ENCODE measurements around the gene MAGEA12. TPM values are rescaled to one million over a fixed set of nuclear protein-coding genes. Genes with fewer than 3 reads are reported as not detected.

The MAGEA12 gene
- total and polyA plus RNA-seq, 9 of the 15 experiments (the other 6 are each of a cell fraction or from before 2014, with no cell fraction given): 53.4 to 101 (median 80.4) TPM

DNA sequence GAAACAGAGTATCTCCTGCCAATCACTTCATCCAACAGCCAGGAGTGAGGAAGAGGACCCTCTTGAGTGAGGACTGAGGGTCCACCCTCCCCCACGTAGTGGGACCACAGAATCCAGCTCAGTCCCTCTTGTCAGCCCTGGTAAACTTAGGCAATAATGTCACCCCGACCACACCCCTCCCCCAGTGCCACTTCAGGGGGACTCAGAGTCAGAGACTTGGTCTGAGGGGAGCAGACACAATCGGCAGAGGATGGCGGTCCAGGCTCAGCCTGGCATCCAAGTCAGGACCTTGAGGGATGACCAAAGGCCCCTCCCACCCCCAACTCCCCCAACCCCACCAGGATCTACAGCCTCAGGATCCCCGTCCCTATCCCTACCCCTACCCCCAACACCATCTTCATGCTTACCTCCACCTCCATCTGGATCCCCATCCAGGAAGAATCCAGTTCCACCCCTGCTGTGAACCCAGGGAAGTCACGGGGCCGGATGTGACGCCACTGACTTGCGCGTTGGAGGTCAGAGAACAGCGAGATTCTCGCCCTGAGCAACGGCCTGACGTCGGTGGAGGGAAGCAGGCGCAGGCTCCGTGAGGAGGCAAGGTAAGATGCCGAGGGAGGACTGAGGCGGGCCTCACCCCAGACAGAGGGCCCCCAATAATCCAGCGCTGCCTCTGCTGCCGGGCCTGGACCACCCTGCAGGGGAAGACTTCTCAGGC is at the start of gene MAGEA12, which contains the start of gene CSAG1 (continued):
- TF ChIP-seq, protein P1, sequence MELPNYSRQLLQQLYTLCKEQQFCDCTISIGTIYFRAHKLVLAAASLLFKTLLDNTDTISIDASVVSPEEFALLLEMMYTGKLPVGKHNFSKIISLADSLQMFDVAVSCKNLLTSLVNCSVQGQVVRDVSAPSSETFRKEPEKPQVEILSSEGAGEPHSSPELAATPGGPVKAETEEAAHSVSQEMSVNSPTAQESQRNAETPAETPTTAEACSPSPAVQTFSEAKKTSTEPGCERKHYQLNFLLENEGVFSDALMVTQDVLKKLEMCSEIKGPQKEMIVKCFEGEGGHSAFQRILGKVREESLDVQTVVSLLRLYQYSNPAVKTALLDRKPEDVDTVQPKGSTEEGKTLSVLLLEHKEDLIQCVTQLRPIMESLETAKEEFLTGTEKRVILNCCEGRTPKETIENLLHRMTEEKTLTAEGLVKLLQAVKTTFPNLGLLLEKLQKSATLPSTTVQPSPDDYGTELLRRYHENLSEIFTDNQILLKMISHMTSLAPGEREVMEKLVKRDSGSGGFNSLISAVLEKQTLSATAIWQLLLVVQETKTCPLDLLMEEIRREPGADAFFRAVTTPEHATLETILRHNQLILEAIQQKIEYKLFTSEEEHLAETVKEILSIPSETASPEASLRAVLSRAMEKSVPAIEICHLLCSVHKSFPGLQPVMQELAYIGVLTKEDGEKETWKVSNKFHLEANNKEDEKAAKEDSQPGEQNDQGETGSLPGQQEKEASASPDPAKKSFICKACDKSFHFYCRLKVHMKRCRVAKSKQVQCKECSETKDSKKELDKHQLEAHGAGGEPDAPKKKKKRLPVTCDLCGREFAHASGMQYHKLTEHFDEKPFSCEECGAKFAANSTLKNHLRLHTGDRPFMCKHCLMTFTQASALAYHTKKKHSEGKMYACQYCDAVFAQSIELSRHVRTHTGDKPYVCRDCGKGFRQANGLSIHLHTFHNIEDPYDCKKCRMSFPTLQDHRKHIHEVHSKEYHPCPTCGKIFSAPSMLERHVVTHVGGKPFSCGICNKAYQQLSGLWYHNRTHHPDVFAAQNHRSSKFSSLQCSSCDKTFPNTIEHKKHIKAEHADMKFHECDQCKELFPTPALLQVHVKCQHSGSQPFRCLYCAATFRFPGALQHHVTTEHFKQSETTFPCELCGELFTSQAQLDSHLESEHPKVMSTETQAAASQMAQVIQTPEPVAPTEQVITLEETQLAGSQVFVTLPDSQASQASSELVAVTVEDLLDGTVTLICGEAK (IDR thresholded peaks at IDR 0.05): peak; percentile 89
- TF ChIP-seq, protein P1 (CRISPR knock-in tag; IDR thresholded peaks at IDR 0.05): no peak
- TF ChIP-seq, protein P2, sequence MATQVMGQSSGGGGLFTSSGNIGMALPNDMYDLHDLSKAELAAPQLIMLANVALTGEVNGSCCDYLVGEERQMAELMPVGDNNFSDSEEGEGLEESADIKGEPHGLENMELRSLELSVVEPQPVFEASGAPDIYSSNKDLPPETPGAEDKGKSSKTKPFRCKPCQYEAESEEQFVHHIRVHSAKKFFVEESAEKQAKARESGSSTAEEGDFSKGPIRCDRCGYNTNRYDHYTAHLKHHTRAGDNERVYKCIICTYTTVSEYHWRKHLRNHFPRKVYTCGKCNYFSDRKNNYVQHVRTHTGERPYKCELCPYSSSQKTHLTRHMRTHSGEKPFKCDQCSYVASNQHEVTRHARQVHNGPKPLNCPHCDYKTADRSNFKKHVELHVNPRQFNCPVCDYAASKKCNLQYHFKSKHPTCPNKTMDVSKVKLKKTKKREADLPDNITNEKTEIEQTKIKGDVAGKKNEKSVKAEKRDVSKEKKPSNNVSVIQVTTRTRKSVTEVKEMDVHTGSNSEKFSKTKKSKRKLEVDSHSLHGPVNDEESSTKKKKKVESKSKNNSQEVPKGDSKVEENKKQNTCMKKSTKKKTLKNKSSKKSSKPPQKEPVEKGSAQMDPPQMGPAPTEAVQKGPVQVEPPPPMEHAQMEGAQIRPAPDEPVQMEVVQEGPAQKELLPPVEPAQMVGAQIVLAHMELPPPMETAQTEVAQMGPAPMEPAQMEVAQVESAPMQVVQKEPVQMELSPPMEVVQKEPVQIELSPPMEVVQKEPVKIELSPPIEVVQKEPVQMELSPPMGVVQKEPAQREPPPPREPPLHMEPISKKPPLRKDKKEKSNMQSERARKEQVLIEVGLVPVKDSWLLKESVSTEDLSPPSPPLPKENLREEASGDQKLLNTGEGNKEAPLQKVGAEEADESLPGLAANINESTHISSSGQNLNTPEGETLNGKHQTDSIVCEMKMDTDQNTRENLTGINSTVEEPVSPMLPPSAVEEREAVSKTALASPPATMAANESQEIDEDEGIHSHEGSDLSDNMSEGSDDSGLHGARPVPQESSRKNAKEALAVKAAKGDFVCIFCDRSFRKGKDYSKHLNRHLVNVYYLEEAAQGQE (IDR thresholded peaks at IDR 0.05; ENCODE audit: borderline replicate concordance): no peak
- TF ChIP-seq, protein P2 (CRISPR knock-in tag; IDR thresholded peaks at IDR 0.05; ENCODE audit: low read depth): no peak
- TF ChIP-seq RBM22 (IDR thresholded peaks at IDR 0.05; ENCODE audit: low read depth, low read length, poor library complexity, severe bottlenecking): no peak
- no peak for TF ChIP-seq ARID1B (IDR thresholded peaks at IDR 0.05)
- TF ChIP-seq CEBPG (CRISPR knock-in tag; IDR thresholded peaks at IDR 0.05): no peak
- no peak for TF ChIP-seq CEBPG (tag; conservative IDR thresholded peaks at IDR 0.05 in 1 of 2, IDR thresholded peaks at IDR 0.05 in 1 of 2)
- no peak for TF ChIP-seq ZNF253 (CRISPR knock-in tag; conservative IDR thresholded peaks at IDR 0.05)
- TF ChIP-seq ZNF324 (CRISPR knock-in tag; IDR thresholded peaks at IDR 0.05): no peak
- TF ChIP-seq CREBBP (IDR thresholded peaks at IDR 0.05; ENCODE audit: low read depth, low read length): no peak
